Ishikawa (cell line): ENCODE data around the gene GNB3.

Experiments
- CEBPB ChIP-seq: IDR thresholded peaks from 2 replicates; pipeline ENCODE4 v1.6.1; 2012
- CREB1 ChIP-seq: IDR thresholded peaks from 2 replicates; pipeline ENCODE4 v1.6.1; 2012; ENCODE audit warnings: low read depth
- EGR1 ChIP-seq: IDR thresholded peaks from 2 replicates; pipeline ENCODE4 v1.6.1; 2012
- EP300 ChIP-seq: IDR thresholded peaks from 2 replicates; pipeline ENCODE4 v1.6.1; 2012; ENCODE audit warnings: borderline replicate concordance
- FOXM1 ChIP-seq: IDR thresholded peaks from 2 replicates; pipeline ENCODE4 v1.6.1; 2012; ENCODE audit warnings: low read depth, borderline replicate concordance
- NFIC ChIP-seq: IDR thresholded peaks from 2 replicates; pipeline ENCODE4 v1.6.1; 2012
- RAD21 ChIP-seq: IDR thresholded peaks from 2 replicates; pipeline ENCODE4 v1.6.1; 2012; ENCODE audit warnings: low read depth
- TAF1 ChIP-seq: IDR thresholded peaks from 2 replicates; pipeline ENCODE4 v1.6.1; 2012; ENCODE audit warnings: low read depth, mild to moderate bottlenecking
- TCF12 ChIP-seq: IDR thresholded peaks from 2 replicates; pipeline ENCODE4 v1.6.1; 2012; ENCODE audit warnings: low read depth
- TEAD4 ChIP-seq: IDR thresholded peaks from 2 replicates; pipeline ENCODE4 v1.6.1; 2012
- YY1 ChIP-seq: IDR thresholded peaks from 2 replicates; pipeline ENCODE4 v1.6.1; 2012; ENCODE audit warnings: low read depth
- ZBTB7A ChIP-seq: IDR thresholded peaks from 2 replicates; pipeline ENCODE4 v1.6.1; 2012; ENCODE audit warnings: low read depth
- TF ChIP-seq, protein P1 (sequence below): IDR thresholded peaks from 2 replicates; pipeline ENCODE4 v1.6.1; 2012
- TF ChIP-seq, protein P2 (sequence below): IDR thresholded peaks from 2 replicates; pipeline ENCODE4 v1.6.1; 2012; ENCODE audit warnings: low read depth, mild to moderate bottlenecking
- TF ChIP-seq, protein P3 (sequence below): IDR thresholded peaks from 2 replicates; pipeline ENCODE4 v1.6.1; 2012

GNB3 gene

DNA sequence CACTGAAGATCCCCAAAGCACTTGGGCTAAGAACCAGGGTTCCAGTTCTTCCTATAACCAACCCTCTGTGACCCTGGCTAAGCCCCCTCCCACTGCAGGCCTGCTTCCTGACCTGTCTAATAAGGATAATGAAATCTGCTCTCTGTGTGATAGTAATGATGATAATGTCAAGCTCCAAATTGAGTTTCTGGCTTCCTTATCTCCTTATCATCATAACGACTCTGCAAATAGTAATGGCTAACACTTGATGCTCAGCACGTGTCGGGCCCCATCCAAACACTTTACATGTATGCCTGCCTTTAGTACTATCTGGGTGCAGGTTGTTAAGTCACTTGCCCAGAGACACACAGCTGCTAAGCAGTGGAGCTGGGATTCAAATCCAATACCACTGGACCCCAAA lies 24.1 kb upstream of the GNB3 start:
- TF ChIP-seq CREB1 (no peak), EGR1 (no peak), RAD21 (no peak), FOXM1 (no peak), YY1 (no peak), TEAD4 (no peak), ZBTB7A (no peak), TCF12 (no peak), EP300 (no peak), CEBPB (no peak), TAF1 (no peak), NFIC (no peak)
- TF ChIP-seq, protein P1, sequence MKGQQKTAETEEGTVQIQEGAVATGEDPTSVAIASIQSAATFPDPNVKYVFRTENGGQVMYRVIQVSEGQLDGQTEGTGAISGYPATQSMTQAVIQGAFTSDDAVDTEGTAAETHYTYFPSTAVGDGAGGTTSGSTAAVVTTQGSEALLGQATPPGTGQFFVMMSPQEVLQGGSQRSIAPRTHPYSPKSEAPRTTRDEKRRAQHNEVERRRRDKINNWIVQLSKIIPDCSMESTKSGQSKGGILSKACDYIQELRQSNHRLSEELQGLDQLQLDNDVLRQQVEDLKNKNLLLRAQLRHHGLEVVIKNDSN, result no peak
- TF ChIP-seq, protein P2, sequence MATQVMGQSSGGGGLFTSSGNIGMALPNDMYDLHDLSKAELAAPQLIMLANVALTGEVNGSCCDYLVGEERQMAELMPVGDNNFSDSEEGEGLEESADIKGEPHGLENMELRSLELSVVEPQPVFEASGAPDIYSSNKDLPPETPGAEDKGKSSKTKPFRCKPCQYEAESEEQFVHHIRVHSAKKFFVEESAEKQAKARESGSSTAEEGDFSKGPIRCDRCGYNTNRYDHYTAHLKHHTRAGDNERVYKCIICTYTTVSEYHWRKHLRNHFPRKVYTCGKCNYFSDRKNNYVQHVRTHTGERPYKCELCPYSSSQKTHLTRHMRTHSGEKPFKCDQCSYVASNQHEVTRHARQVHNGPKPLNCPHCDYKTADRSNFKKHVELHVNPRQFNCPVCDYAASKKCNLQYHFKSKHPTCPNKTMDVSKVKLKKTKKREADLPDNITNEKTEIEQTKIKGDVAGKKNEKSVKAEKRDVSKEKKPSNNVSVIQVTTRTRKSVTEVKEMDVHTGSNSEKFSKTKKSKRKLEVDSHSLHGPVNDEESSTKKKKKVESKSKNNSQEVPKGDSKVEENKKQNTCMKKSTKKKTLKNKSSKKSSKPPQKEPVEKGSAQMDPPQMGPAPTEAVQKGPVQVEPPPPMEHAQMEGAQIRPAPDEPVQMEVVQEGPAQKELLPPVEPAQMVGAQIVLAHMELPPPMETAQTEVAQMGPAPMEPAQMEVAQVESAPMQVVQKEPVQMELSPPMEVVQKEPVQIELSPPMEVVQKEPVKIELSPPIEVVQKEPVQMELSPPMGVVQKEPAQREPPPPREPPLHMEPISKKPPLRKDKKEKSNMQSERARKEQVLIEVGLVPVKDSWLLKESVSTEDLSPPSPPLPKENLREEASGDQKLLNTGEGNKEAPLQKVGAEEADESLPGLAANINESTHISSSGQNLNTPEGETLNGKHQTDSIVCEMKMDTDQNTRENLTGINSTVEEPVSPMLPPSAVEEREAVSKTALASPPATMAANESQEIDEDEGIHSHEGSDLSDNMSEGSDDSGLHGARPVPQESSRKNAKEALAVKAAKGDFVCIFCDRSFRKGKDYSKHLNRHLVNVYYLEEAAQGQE, result no peak
- TF ChIP-seq, protein P3, sequence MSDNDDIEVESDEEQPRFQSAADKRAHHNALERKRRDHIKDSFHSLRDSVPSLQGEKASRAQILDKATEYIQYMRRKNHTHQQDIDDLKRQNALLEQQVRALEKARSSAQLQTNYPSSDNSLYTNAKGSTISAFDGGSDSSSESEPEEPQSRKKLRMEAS, result no peak

DNA sequence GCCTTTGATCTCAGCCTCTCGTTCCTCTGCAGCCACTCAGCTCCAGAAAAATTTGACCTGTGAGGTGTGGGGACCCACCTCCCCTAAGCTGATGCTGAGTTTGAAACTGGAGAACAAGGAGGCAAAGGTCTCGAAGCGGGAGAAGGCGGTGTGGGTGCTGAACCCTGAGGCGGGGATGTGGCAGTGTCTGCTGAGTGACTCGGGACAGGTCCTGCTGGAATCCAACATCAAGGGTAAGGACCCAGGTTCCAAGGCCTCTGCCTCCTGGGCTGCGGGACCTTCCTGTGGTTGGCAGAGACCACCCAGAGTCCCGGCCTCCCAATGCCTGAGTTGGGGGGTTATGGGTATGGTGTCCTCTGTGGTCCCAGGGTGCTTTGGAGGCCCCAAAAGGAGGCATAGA lies 23.6 kb upstream of the GNB3 start:
- TF ChIP-seq TCF12 (no peak), TEAD4 (no peak), EP300 (no peak), CREB1 (no peak), EGR1 (no peak), FOXM1 (no peak), NFIC (no peak), ZBTB7A (no peak), YY1 (no peak), CEBPB (no peak), TAF1 (no peak), RAD21 (no peak)
- TF ChIP-seq, protein P3, result no peak
- TF ChIP-seq, protein P1, result no peak
- TF ChIP-seq, protein P2, result no peak

DNA sequence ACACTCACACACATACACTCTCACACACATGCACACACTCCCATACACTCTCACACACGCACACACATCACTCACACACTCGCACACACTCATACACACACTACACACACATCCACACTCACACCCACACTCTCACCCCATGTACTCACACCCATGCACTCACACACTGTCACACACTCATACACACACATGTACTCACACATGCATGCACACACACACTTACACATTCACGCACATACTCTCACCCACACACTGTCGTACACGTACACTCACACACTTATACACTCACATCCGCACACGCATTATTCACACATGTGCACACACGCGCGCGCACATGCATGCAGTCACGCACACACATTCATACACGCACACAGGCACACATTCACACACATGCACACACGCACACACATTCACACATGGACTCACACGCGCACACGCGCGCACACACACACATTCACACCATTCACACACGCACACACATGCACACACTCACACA lies 23.0 kb upstream of the GNB3 start:
- no peak for TF ChIP-seq TCF12
- TF ChIP-seq CREB1, result no peak
- no peak for TF ChIP-seq NFIC
- TF ChIP-seq YY1, result no peak
- no peak for TF ChIP-seq EP300

DNA sequence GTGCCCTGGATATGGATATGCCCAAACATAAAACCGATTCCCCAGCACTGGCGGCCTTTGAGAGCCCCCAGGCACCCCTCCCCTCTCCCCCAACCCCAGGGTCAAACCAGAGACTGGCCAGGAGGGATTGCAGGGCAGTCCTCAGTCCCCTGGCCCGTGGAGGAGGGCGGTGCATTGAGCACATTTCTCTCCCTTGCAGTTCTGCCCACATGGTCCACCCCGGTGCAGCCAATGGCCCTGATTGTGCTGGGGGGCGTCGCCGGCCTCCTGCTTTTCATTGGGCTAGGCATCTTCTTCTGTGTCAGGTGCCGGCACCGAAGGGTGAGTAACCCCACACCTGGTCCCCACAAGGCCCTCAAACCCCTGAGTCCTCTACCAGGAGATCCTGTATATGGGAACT lies 22.5 kb upstream of the GNB3 start:
- TF ChIP-seq, protein P1, result peak; percentile 77
- no peak for TF ChIP-seq CREB1

DNA sequence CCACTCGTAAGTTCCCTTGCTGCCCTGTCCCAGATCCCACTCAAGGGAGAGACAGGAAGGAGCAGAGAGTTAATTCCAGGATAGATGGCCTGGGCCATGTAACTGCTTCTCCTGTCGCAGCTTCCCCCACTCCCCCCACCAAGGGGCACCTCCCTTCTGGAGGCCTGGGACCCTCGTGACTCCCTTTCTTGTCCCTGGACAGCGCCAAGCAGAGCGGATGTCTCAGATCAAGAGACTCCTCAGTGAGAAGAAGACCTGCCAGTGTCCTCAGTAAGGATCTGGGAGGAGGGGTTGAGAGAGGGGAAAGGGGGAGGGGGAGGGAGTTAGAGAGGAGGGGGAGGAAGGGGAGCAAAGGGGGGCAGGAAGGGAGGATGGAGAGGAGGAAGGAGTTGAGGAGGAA lies 22.1 kb upstream of the GNB3 start:
- TF ChIP-seq FOXM1 (no peak), RAD21 (no peak), ZBTB7A (no peak), EGR1 (no peak), TAF1 (no peak), TCF12 (no peak)
- TF ChIP-seq, protein P1, result no peak
